HUES64 (cell line): ENCODE results near the gene LIPF.
"Not testable (repeated sequence)": the region's sequence is repeated elsewhere in the genome, so short reads cannot be mapped to it uniquely, and the experiment has no call there.

Source experiments
- H3K27ac ChIP-seq: 2 replicates; pipeline ENCODE4 v1.7.0; 2013; ENCODE audit warnings: low read depth, low read length, inconsistent platforms
- H3K27me3 ChIP-seq: 2 replicates; pipeline ENCODE4 v1.6.1; 2013; ENCODE audit warnings: mild to moderate bottlenecking, low read length; ENCODE audit not compliant: insufficient read depth
- H3K36me3 ChIP-seq: 2 replicates; pipeline ENCODE4 v1.6.1; 2013; ENCODE audit warnings: mild to moderate bottlenecking, low read length; ENCODE audit not compliant: insufficient read depth
- H3K4me1 ChIP-seq: 2 replicates; pipeline ENCODE4 v1.6.1; 2013; ENCODE audit warnings: mild to moderate bottlenecking, low read length, moderate library complexity; ENCODE audit not compliant: insufficient read depth
- H3K4me3 ChIP-seq: 2 replicates; pipeline ENCODE4 v1.5.1; 2013; ENCODE audit warnings: mild to moderate bottlenecking, low read length, moderate library complexity
- H3K9ac ChIP-seq: 2 replicates; pipeline ENCODE4 v1.6.1; 2013; ENCODE audit warnings: mild to moderate bottlenecking, low read depth, low read length
- H3K9me3 ChIP-seq: 2 replicates; pipeline ENCODE4 v1.6.1; 2013; ENCODE audit warnings: low read depth, low read length; ENCODE audit not compliant: insufficient read depth
- WGBS: fragments of 150-250, 120-280 bp; methylation state at CpG from one replicate; pipeline ENCODE4 v1.1.7; 2013; ENCODE audit warnings: missing lambda C conversion rate; 5-methylcytosine and 5-hydroxymethylcytosine counted together

LIPF gene

DNA sequence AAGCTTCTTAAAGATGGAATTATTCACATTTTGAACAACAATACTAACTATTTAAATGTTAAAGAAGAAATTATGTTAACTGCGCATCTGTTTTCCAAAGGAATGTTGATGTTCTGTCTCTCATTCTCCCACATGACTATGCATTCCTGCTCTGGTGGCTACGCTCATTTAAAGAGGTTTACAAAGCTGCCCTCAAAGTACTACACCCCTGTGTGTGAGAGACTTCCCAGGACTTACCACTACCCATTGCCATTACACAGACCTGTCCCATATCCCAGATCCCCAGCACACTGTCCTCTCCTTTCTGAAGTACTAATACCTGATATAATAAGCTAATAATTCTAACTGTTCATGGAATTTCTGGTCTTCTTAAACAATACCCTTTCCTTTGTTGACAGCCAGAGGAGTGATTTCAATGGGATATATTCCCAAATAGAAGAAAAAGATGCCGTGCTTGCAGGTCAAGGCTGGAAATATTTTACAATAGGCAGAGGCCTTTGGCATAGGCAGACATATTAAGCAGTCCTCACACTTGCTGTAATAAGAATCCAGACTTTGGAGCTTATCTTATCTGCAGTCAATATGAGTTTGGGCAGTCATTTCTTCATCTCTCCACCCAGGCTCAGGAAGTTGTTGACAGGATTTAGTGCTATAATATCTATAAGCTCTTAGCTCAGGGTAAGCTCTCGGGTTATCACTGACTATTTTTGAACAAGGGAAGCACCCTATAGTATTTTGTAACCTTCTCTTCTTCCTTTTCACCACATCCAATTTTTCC, 12.2 kb downstream of the LIPF start:
- no peaks in the 10 kb centered on the region for H3K27me3 ChIP-seq
- no peak overlapping the region for H3K9ac ChIP-seq
- no peak overlapping the region for H3K27ac ChIP-seq
- no peak overlapping the region for H3K4me3 ChIP-seq
- WGBS: 89% methylated on average over 4 of the region's 4 CpGs
- no peaks in the 10 kb centered on the region for H3K36me3 ChIP-seq
- H3K9me3 ChIP-seq: no peaks in the 10 kb centered on the region
- no peaks in the 10 kb centered on the region for H3K4me1 ChIP-seq

DNA sequence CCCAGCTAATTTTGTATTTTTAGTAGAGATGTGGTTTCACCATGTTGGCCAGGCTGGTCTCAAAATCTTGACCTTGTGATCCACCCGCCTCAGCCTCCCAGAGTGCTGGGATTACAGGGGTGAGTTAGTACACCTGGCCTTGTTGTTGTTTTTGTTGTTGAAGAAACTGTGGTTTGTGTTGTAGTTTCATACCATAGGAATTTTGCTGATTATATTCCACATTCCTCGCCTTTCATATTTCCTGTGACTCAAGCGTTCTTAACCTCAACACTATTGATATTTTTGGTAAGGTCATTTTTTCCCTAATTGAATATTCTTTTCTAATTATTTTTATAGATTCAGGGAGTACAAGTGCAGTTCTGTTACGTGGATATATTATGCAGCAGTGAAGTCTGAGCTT, 16.7 kb downstream of the LIPF start:
- Histone ChIP-seq H3K27ac (no peak overlapping the region), H3K9ac (no peak overlapping the region), H3K4me1 (no peaks in the 10 kb centered on the region), H3K36me3 (no peaks in the 10 kb centered on the region), H3K9me3 (no peaks in the 10 kb centered on the region), H3K4me3 (no peak overlapping the region), H3K27me3 (no peaks in the 10 kb centered on the region; the same call in 1 of the 2 replicates)
- 98% methylated on average over 2 of the region's 4 CpGs for WGBS

DNA sequence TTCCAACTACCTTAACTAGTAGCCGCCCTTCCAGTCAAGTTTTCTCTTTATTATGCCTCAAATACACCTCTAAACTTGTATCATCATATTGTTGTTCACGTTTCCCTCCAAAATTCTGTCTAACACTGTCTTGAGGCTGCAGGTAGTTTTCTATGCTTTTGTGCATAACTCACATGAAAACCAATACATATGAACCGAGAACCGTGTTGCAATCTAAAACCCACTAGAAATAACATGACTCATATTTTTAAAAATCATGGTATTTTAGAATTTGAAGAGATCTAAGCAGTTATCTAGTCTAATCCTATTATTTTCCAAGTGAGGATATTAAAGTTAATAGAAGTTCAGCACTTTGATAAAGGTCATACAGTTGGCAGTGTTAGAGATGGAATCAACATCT, 18.2 kb downstream of the LIPF start:
- Histone ChIP-seq H3K4me3 (no peak overlapping the region), H3K27ac (no peak overlapping the region), H3K27me3 (no peaks in the 10 kb centered on the region; the same call in 1 of the 2 replicates), H3K4me1 (no peaks in the 10 kb centered on the region), H3K9ac (no peak overlapping the region), H3K36me3 (no peaks in the 10 kb centered on the region), H3K9me3 (no peaks in the 10 kb centered on the region)
- 87% methylated on average over 2 of the region's 4 CpGs for WGBS

DNA sequence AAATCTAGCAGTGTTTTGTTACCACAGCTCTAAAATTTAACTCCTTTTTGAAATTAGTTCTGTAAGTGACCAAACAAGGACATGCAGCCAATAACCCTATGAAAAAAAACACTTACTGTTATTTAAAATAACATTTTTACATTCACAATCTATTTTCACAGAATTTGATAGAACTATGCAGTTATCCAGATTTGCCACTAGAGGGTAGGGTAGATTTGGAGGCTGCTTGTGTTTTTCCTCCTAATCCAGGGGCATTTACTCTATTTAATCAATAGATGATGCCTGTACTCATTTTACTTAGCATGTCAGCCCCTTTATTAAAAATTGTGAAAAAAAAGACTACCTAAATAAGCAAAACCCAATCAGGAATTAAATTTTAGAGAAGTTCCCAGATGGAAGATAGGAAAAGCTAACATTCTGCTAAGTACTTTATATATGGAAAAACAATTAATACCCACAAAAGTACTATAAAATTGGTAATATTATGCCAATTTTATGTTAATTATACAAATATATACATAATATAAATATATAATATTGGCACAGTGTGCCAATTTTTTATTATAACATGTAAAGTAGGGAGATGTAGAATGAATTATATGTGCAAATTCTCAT, 23.7 kb downstream of the LIPF start:
- Histone ChIP-seq H3K27ac (no peak overlapping the region), H3K36me3 (no peaks in the 10 kb centered on the region), H3K9ac (no peak overlapping the region), H3K9me3 (no peaks in the 10 kb centered on the region), H3K4me3 (no peak overlapping the region), H3K27me3 (peaks cover 18% of the 10 kb centered on the region), H3K4me1 (no peaks in the 10 kb centered on the region)

DNA sequence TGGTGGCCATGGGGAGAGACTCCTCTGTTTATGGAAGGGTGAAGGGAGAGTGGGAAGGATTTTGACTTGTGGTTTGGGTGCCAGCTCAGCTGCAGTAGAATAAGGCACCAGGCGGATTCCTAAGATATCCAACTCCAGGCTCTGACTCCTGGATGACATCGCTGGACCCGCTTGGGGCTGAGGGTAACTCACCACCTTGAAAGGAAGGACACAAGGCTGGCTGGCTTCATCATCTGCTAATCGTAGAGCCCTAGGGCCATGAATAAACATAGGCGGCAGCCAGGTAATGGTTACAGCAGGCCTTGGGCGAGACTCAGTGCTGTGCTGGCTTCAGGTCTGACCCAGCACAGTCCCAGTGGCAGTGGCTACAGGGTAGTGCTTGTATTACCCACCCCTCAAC, 25.1 kb downstream of the LIPF start:
- 93% methylated on average over 6 of the region's 6 CpGs for WGBS
- Histone ChIP-seq H3K4me3 (no peak overlapping the region), H3K27ac (no peak overlapping the region), H3K36me3 (no peaks in the 10 kb centered on the region), H3K9ac (no peak overlapping the region), H3K27me3 (peaks cover 29% of the 10 kb centered on the region), H3K9me3 (no peaks in the 10 kb centered on the region), H3K4me1 (no peaks in the 10 kb centered on the region)

DNA sequence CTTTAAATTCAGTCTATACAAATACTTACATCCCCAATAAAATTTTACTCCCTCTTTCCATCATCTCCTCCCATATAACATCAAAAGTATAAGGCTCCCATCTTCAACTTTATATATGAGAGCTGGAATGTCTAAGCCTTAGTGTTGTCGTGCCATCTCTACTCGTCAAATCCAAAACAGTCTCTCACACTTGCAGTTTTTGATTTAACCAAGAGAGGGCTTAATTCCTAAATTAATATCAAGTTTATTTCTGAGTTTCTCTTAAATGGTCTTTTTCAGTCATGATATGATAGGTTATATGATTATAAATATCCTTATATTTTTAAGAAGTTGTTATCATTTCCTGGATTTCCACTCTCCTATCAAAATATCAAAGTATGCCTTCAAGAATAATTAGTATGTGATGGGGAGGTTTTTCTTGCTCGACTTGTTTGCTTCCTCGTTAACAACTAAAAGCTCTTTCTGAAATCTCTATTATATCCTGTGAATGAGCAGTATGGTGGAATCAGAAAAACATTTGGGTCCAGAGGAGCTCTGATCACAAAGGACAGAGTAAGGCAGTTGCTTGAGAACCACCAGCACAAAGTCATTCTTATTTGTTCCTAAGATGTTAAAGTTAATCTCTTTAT, 29.3 kb downstream of the LIPF start:
- Histone ChIP-seq H3K36me3 (no peaks in the 10 kb centered on the region), H3K27ac (no peak overlapping the region), H3K4me1 (no peaks in the 10 kb centered on the region), H3K27me3 (peaks cover 60% of the 10 kb centered on the region), H3K4me3 (no peak overlapping the region), H3K9me3 (no peaks in the 10 kb centered on the region), H3K9ac (no peak overlapping the region)
- 54% methylated on average over 2 of the region's 4 CpGs for WGBS

DNA sequence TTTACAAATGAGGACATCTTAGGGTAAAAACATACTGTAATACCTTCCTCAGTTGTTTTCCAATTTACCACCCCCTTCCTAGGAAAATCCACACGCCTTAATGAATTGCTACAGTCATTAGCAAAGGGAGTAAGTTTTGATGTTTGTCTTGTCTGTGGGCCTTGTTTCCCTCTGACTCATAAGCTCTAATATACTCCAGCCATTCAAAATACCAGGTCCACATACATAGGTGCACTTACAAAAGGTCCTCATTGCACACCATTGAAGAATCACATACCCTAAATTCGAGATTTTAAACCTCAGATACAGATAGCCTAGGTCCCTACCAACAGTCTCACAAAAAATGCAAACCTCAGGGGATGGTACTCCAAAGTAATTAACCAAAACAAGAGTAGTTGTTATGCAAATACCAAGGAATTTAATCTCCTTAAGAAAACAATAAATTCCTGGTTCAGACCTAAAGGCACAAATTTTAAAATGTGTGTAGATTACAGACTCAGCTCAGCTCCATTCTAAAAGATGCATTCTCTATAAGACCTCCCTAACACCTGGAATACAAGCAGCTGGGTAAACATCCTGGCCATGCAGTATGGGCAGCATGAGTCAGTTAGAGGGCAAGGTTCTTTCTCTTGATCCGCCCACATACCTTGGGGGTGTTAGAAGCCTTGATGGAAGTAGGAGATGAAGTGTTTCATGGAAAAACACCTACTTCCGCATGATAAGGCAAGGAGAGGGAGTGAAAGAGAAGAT, 38.8 kb downstream of the LIPF start:
- Histone ChIP-seq H3K4me3 (no peak overlapping the region), H3K4me1 (peaks cover 22% of the 10 kb centered on the region), H3K9ac (no peak overlapping the region), H3K27me3 (peaks cover 99% of the 10 kb centered on the region), H3K9me3 (no peaks in the 10 kb centered on the region), H3K36me3 (no peaks in the 10 kb centered on the region), H3K27ac (no peak overlapping the region)
- WGBS: 2% methylated on average over 3 of the region's 4 CpGs

DNA sequence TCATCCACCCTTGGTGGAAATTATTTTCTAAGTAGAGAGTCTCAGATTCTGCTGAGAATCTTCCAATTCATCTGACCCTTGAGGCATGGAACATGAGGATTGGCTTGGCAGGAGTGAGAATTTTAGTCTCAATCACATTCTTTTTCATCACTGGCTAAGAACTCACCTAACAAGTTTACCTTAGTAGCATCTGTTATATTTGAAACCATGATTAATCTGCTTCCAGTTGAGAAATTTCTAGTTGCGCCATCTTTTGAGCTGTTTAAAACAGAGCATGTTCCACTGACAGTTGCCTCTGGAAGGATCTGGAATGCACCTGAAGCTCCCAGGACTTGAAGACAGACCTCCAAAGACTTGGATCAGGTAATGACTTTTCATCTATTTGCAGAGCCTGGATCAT, 41.7 kb downstream of the LIPF start, which contains the start of gene LIPK:
Gene LIPK, plus strand, starts transcription at position 292 of the 400 bp plus-strand sequence. CDS start 18,295 bp downstream, outside the sequence.
- no peak within 1 kb of the TSS for H3K9ac ChIP-seq
- H3K36me3 ChIP-seq: no peaks in the 10 kb centered on the region
- 97% methylated on average over 1 of the region's 1 CpG for WGBS
- peaks cover 38% of the 10 kb centered on the region for H3K4me1 ChIP-seq
- no peak within 1 kb of the TSS for H3K4me3 ChIP-seq
- peaks cover 84% of the 10 kb centered on the region for H3K27me3 ChIP-seq
- H3K9me3 ChIP-seq: no peaks in the 10 kb centered on the region
- H3K27ac ChIP-seq: no peak within 1 kb of the TSS

DNA sequence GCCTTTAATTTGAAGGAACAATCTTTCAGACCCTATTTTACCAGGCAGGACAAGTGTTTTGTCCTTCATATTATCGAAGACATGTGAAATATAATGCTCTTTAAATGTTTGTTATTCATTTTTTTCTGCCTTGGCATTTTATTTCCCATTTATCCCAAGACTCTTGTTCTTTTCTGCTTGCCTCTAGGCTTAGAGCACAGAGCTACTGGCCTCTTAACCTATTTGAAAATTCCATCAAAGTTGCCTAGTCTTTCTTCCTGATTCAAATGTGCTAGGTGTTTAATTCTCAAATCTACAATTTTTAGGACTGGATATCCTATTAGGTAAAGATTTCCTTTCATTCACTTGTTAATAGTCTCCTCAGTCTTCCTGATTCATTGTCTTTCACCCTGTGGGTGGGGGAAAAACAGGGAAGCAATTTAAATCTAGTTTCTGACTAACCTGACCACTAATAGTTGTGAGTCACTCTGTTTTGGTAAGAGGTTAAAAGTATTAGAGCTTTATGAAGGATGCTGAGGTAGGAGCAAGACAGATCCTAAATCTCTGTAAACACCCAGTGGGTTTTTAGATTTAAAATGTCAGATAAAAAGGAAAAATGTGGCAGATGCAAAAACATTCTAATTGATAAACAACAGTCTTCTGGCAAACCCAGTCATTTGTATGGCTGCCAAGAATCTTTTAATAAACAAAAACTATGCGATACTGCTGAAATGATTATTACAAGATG, 43.4 kb downstream of the LIPF start:
- Histone ChIP-seq H3K27ac (no peak overlapping the region; the same call in 1 of the 2 replicates), H3K4me1 (peaks cover 36% of the 10 kb centered on the region), H3K4me3 (no peak overlapping the region; the same call in 1 of the 2 replicates)

DNA sequence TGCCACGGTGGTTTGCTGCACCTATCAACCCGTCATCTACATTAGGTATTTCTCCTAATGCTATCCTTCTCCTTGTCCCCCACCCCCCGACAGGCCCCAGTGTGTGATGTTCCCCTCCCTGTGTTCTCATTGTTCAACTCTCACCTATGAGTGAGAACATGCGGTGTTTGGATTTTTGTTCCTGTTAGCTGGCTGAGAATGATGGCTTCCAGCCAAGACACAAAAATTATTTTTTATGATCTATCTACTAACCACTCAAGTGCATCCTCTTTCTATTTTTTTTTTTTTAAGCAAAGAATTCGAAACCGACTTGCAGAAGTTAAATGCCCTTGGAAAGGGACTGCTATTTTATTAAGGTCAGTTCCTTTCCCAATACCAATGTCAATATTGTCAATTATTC, 45.1 kb downstream of the LIPF start:
- H3K4me3 ChIP-seq: not testable (repeated sequence)
- WGBS: 40% methylated on average over 4 of the region's 6 CpGs
- peaks cover 55% of the 10 kb centered on the region for H3K27me3 ChIP-seq

More for the DNA sequence above, 43.4 kb downstream of the LIPF start:
- 86% methylated on average over 1 of the region's 2 CpGs for WGBS
- Histone ChIP-seq H3K9ac (no peak overlapping the region; the same call in 1 of the 2 replicates), H3K36me3 (no peaks in the 10 kb centered on the region), H3K27me3 (peaks cover 71% of the 10 kb centered on the region), H3K9me3 (no peaks in the 10 kb centered on the region)

More for the DNA sequence above, 45.1 kb downstream of the LIPF start:
- peaks cover 29% of the 10 kb centered on the region for H3K4me1 ChIP-seq
- H3K36me3 ChIP-seq, H3K27ac ChIP-seq, H3K9ac ChIP-seq, H3K9me3 ChIP-seq: not testable (repeated sequence)
